H1 (cell line): ENCODE results near the gene ARHGEF10L. TPM values are rescaled to one million over a fixed set of nuclear protein-coding genes. Genes with fewer than 3 reads are reported as not detected.

ENCODE experiments used
- ATF3 ChIP-seq: IDR thresholded peaks from 2 replicates; pipeline ENCODE4 v1.6.1; 2011; ENCODE audit warnings: low read depth, mild to moderate bottlenecking, low read length; ENCODE audit not compliant: insufficient read depth
- CHD7 ChIP-seq: fragments of 300-600 bp; sonication (generic); IDR thresholded peaks from 2 replicates; pipeline ENCODE4 v1.7.1; 2012; ENCODE audit warnings: low read length, moderate library complexity, mild to moderate bottlenecking, inconsistent platforms; ENCODE audit not compliant: insufficient replicate concordance
- CTCF ChIP-seq, 3 experiments: IDR thresholded peaks; 1 replicate in 2 of 3; 2 replicates in 1 of 3; pipeline versions ENCODE4 v1.5.1 to v1.6.1; 2011; ENCODE audit warnings: low read length in 3 of 3, mild to moderate bottlenecking in 3 of 3, inconsistent platforms in 2 of 3, low read depth in 1 of 3, moderate library complexity in 1 of 3; ENCODE audit not compliant: insufficient read depth in 1 of 3; ENCODE audit errors: control extremely low read depth in 1 of 3
- SIRT6 ChIP-seq: IDR thresholded peaks from one replicate; pipeline ENCODE4 v1.7.1; 2012; ENCODE audit warnings: low read length, inconsistent platforms
- polyA plus RNA-seq, 7 experiments: library from polyadenylated mRNA; depleted of rRNA in 3 of 7; stranded (reverse) in 5 of 7; unstranded in 2 of 7; fragments of >200 nt in 5 of 7; fragments of 200-250 nt in 2 of 7; gene quantifications; 1 replicate in 5 of 7; 2 replicates in 1 of 7; 4 replicates in 1 of 7; pipeline versions ENCODE4 v1.2.1 to v1.2.3, GENCODE V29; 2011 to 2013; ENCODE audit warnings: missing spikeins in 2 of 7, mixed read lengths in 2 of 7
- total RNA-seq: library from RNA; stranded (reverse); fragmentation: NEBNext Ultra II Directional; extraction: Animal tissue kit (Norgen Biotek cat#: 25700); gene quantifications from 2 replicates; pipeline ENCODE4 v1.2.1, GENCODE V29; 2021

The ARHGEF10L gene
- total and polyA plus RNA-seq, 2 of the 8 experiments (the other 6 are each of a cell fraction or from before 2014, with no cell fraction given), result 33.6 to 39.6 TPM

GRCh38 chr1:17729248-17729647 is 189.8 kb downstream of the ARHGEF10L start (continued):
- TF ChIP-seq CHD7, result no peak
- no peak for TF ChIP-seq ATF3
- no peak for TF ChIP-seq CTCF (IDR thresholded peaks at IDR 0.05; ENCODE audit: control extremely low read depth in 1 of 3, insufficient read depth in 1 of 3, low read depth in 1 of 3, low read length in 3 of 3)
- TF ChIP-seq SIRT6, result no peak
